ENCODE results near the gene P3H2.

The P3H2 gene

GRCh38 chr3:189908646-189909045, 212.1 kb downstream of the P3H2 start:
- ChIA-PET CTCF (no interaction called here), POLR2A (no interaction called here)
- no peaks in the 10 kb centered on the region for H3K36me3 ChIP-seq (ENCODE audit: control insufficient read depth in 2 of 2, insufficient read depth in 1 of 2, low read length in 2 of 2)
- H3K9me3 ChIP-seq (ENCODE audit: control insufficient read depth, insufficient read depth, low read depth, low read length): no peaks in the 10 kb centered on the region
- no peak overlapping the region for H3K4me3 ChIP-seq (ENCODE audit: low read depth, low read length)
- H3K4me1 ChIP-seq (ENCODE audit: control insufficient read depth, insufficient read depth, low read length): no peaks in the 10 kb centered on the region
- no peak overlapping the region for H3K27ac ChIP-seq (ENCODE audit: extremely low read depth, low read depth, low read length)
- no peak for TF ChIP-seq ZNF311 (tag by site-specific recombination; IDR thresholded peaks at IDR 0.05; ENCODE audit: borderline replicate concordance)
- TF ChIP-seq ZNF629 (tag by site-specific recombination; IDR thresholded peaks at IDR 0.05): no peak
- TF ChIP-seq BCL6B (tag by site-specific recombination; IDR thresholded peaks at IDR 0.05): no peak
- TF ChIP-seq PRDM6 (tag by site-specific recombination; IDR thresholded peaks at IDR 0.05): no peak
- no peak for TF ChIP-seq ZNF660 (tag by site-specific recombination; IDR thresholded peaks at IDR 0.05)

DNA sequence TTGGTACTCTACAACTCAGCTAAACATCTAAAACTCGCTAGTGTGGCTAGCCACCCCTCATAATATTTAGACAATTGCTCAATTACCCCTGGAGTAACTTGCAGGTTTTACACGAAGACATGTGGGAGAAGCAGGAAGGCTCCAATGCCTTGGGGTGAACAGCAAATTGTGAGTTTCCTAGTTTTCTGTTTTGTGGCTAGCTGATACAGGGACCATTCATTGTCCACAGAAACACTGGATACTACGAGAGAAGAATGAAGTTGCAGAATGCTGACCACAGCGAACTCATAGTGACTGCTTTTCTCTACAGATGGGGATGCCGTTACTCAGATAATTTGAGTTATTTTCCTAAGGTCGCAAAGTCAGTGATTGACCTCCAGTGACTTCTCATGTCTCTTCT, 212.9 kb downstream of the P3H2 start:
- Histone ChIP-seq H3K27ac (ENCODE audit: extremely low read depth, low read depth, low read length) (no peak overlapping the region), H3K4me1 (ENCODE audit: control insufficient read depth, insufficient read depth, low read length) (no peaks in the 10 kb centered on the region), H3K36me3 (ENCODE audit: control insufficient read depth in 2 of 2, insufficient read depth in 1 of 2, low read length in 2 of 2) (no peaks in the 10 kb centered on the region), H3K4me3 (ENCODE audit: low read depth, low read length) (no peak overlapping the region), H3K9me3 (ENCODE audit: control insufficient read depth, insufficient read depth, low read depth, low read length) (no peaks in the 10 kb centered on the region)
- ChIA-PET CTCF (no interaction called here), POLR2A (no interaction called here)
- TF ChIP-seq ZSCAN30 (tag by site-specific recombination; IDR thresholded peaks at IDR 0.05) (no peak), ZNF629 (tag by site-specific recombination; IDR thresholded peaks at IDR 0.05) (no peak), REPIN1 (tag by site-specific recombination; IDR thresholded peaks at IDR 0.05; ENCODE audit: low read depth) (no peak)
